Endothelial cell of umbilical vein (primary cell): ENCODE measurements around the gene DRD4. TPM values are rescaled to one million over a fixed set of nuclear protein-coding genes. Genes with fewer than 3 reads are reported as not detected.

Experiments
- BruUV-seq: library from RNA; stranded (reverse); fragments of 400-500 nt; replicated peaks from 2 replicates; lab custom pipeline; 2021; lab: Mats Ljungman, UMichigan
- CTCF ChIA-PET: fragments of 300-600, 350-600 bp; sonication (Branson Sonifier 250); formaldehyde crosslinking; loops from one replicate; lab custom pipeline; 2021; ENCODE audit warnings: antibody characterized with exemption, inconsistent platforms; lab: Charles Lee
- POLR2A ChIA-PET: fragments of 300-600, 350-600 bp; sonication (Branson Sonifier 250); formaldehyde crosslinking; loops from one replicate; lab custom pipeline; 2021; ENCODE audit warnings: antibody characterized with exemption, inconsistent platforms; lab: Charles Lee
- DNase-seq: peaks from one replicate; pipeline ENCODE4 v3.0.0-alpha.2; 2011; ENCODE audit warnings: low read depth, low spot score
- FAIRE-seq: peaks from 2 replicates; lab custom pipeline; 2011; peaks lifted over from hg19 to GRCh38; lab: Jason Lieb, UNC
- H2AFZ ChIP-seq: 2 replicates; pipeline ENCODE4 v1.6.0; 2012; ENCODE audit warnings: low read depth, low read length, control low read depth, inconsistent platforms
- H3K27ac ChIP-seq: 2 replicates; pipeline ENCODE4 v1.5.1; 2011; ENCODE audit warnings: low read depth, mild to moderate bottlenecking, control low read depth, low read length, moderate library complexity; ENCODE audit not compliant: insufficient read depth
- H3K27me3 ChIP-seq, 2 experiments: 2 replicates each; pipeline versions ENCODE4 v1.6.0 to v1.6.1; 2011; ENCODE audit warnings: low read length in 2 of 2, mixed read lengths in 1 of 2; ENCODE audit not compliant: control insufficient read depth in 2 of 2, insufficient read depth in 2 of 2
- H3K36me3 ChIP-seq, 2 experiments: 2 replicates in 1 of 2; 3 replicates in 1 of 2; pipeline ENCODE4 v1.5.1; 2011; ENCODE audit warnings: low read length in 2 of 2, mild to moderate bottlenecking in 1 of 2, moderate library complexity in 1 of 2; ENCODE audit not compliant: control insufficient read depth in 2 of 2, insufficient read depth in 2 of 2; ENCODE audit errors: extremely low read depth in 1 of 2
- H3K4me1 ChIP-seq: 3 replicates; pipeline ENCODE4 v1.5.1; 2011; ENCODE audit warnings: mild to moderate bottlenecking, low read length; ENCODE audit not compliant: control insufficient read depth, insufficient read depth; ENCODE audit errors: extremely low read depth
- H3K4me2 ChIP-seq: 2 replicates; pipeline ENCODE4 v1.6.1; 2011; ENCODE audit warnings: low read length, control low read depth, mixed read lengths; ENCODE audit not compliant: insufficient read depth
- H3K4me3 ChIP-seq, 3 experiments: fragments of 200-600 bp in 1 of 3; sonication (generic), shearing (Covaris generic) in 1 of 3; replicated peaks in 1 of 3; 2 replicates each; pipeline ENCODE4 v1.5.1; 2011 to 2016; ENCODE audit warnings: control low read depth in 3 of 3, low read length in 3 of 3, mild to moderate bottlenecking in 2 of 3, inconsistent platforms in 1 of 3, low read depth in 1 of 3, moderate library complexity in 1 of 3; ENCODE audit not compliant: insufficient read depth in 1 of 3
- H3K79me2 ChIP-seq: 2 replicates; pipeline ENCODE4 v1.6.0; 2012; ENCODE audit warnings: low read length, inconsistent platforms; ENCODE audit not compliant: control insufficient read depth, insufficient read depth
- H3K9ac ChIP-seq: replicated peaks from 2 replicates; pipeline ENCODE3; 2011; ENCODE audit warnings: low read length, control low read depth; ENCODE audit not compliant: insufficient read depth; ENCODE audit errors: extremely low read depth
- H3K9me1 ChIP-seq: replicated peaks from 3 replicates; pipeline ENCODE4 v1.6.0; 2011; ENCODE audit warnings: mild to moderate bottlenecking, low read length; ENCODE audit not compliant: control insufficient read depth, insufficient read depth; ENCODE audit errors: extremely low read depth
- H3K9me3 ChIP-seq: replicated peaks from 2 replicates; pipeline ENCODE4 v1.5.1; 2012; ENCODE audit warnings: low read length, inconsistent platforms; ENCODE audit not compliant: control insufficient read depth, insufficient read depth
- H4K20me1 ChIP-seq: replicated peaks from 2 replicates; pipeline ENCODE3; 2011; ENCODE audit warnings: mild to moderate bottlenecking, low read length; ENCODE audit not compliant: control insufficient read depth, insufficient read depth; ENCODE audit errors: extremely low read depth
- EZH2 ChIP-seq: IDR thresholded peaks from 2 replicates; pipeline ENCODE4 v1.6.1; 2012; ENCODE audit warnings: borderline replicate concordance, low read depth, mild to moderate bottlenecking, moderate library complexity, low read length, inconsistent platforms; ENCODE audit not compliant: severe bottlenecking
- GATA2 ChIP-seq: IDR thresholded peaks from 2 replicates; pipeline ENCODE4 v1.7.0; 2011; ENCODE audit warnings: low read depth, mild to moderate bottlenecking, moderate library complexity, mixed read lengths, low read length; ENCODE audit not compliant: insufficient read length, insufficient read depth
- MAX ChIP-seq: IDR thresholded peaks from 2 replicates; pipeline ENCODE4 v1.6.1; 2011; ENCODE audit not compliant: insufficient read depth, insufficient read length
- MYC ChIP-seq: IDR thresholded peaks from one replicate; pipeline ENCODE4 v1.6.1; 2011; ENCODE audit warnings: mild to moderate bottlenecking, low read depth, low read length
- POLR2A ChIP-seq: IDR thresholded peaks from 2 replicates; pipeline ENCODE4 v1.6.1; 2012; ENCODE audit warnings: low read depth, mild to moderate bottlenecking, control low read depth, low read length
- dilution Hi-C: fragments of 300-500 bp; cut with MboI; formaldehyde crosslinking; loops from one replicate; pipeline ENCODE4 v1.15.0; 2019; ENCODE audit warnings: low sequenced_read_pairs; ENCODE audit not compliant: extremely low pct_ligation_motif_present
- intact Hi-C: fragments of 100-400 bp; cut with micrococcal nuclease; formaldehyde crosslinking; loops from one replicate; pipeline ENCODE4 v1.10.0; 2022
- polyA plus RNA-seq, 4 experiments: library from polyadenylated mRNA; depleted of rRNA in 3 of 4; stranded (reverse) in 3 of 4; unstranded in 1 of 4; fragments of >200 nt; gene quantifications; 2 replicates each; pipeline versions ENCODE4 v1.2.1 to v1.2.3, GENCODE V29; 2011 to 2012; ENCODE audit warnings: missing spikeins in 1 of 4
- total RNA-seq: library from RNA; stranded (reverse); gene quantifications from 2 replicates; pipeline ENCODE4 v1.2.3, GENCODE V29; 2021
- TF ChIP-seq, protein P1 (sequence below), 2 donors: IDR thresholded peaks; 1 replicate in 1 of 2; 2 replicates in 1 of 2; pipeline ENCODE4 v1.5.1; 2011; ENCODE audit warnings: low read length in 2 of 2, mild to moderate bottlenecking in 2 of 2, moderate library complexity in 2 of 2, control low read depth in 1 of 2, inconsistent platforms in 1 of 2, low read depth in 1 of 2; ENCODE audit not compliant: insufficient read depth in 1 of 2; ENCODE audit errors: extremely low read depth in 1 of 2

DRD4 gene
- total and polyA plus RNA-seq, 2 donors (not counting 3 experiments of a cell fraction or from before 2014, with no cell fraction given) = 0.24 TPM; not detected in 1

GRCh38 chr11:620935-621814, 15.9 kb upstream of the DRD4 start:
- Histone ChIP-seq H3K4me2 (no peak overlapping the region), H2AFZ (no peak overlapping the region), H3K79me2 (no peaks in the 10 kb centered on the region), H3K27me3 (peaks cover 2 to 7% of the 10 kb centered on the region in 2 experiments), H3K9ac (no peak overlapping the region), H3K27ac (no peak overlapping the region), H3K36me3 (no peaks in the 10 kb centered on the region), H3K9me3 (no peaks in the 10 kb centered on the region), H3K4me3 (no peak overlapping the region), H3K4me1 (no peaks in the 10 kb centered on the region), H4K20me1 (no peaks in the 10 kb centered on the region), H3K9me1 (no peaks in the 10 kb centered on the region)
- dilution Hi-C loops = no loop called here
- FAIRE-seq (no peak), DNase-seq (no peak)
- BruUV-seq = no TSS peak
- TF ChIP-seq EZH2 = no peak
- no peak for TF ChIP-seq MAX
- TF ChIP-seq, protein P1, sequence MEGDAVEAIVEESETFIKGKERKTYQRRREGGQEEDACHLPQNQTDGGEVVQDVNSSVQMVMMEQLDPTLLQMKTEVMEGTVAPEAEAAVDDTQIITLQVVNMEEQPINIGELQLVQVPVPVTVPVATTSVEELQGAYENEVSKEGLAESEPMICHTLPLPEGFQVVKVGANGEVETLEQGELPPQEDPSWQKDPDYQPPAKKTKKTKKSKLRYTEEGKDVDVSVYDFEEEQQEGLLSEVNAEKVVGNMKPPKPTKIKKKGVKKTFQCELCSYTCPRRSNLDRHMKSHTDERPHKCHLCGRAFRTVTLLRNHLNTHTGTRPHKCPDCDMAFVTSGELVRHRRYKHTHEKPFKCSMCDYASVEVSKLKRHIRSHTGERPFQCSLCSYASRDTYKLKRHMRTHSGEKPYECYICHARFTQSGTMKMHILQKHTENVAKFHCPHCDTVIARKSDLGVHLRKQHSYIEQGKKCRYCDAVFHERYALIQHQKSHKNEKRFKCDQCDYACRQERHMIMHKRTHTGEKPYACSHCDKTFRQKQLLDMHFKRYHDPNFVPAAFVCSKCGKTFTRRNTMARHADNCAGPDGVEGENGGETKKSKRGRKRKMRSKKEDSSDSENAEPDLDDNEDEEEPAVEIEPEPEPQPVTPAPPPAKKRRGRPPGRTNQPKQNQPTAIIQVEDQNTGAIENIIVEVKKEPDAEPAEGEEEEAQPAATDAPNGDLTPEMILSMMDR (IDR thresholded peaks at IDR 0.05; ENCODE audit: extremely low read depth in 1 of 2, insufficient read depth in 1 of 2, low read depth in 1 of 2, low read length in 2 of 2) = no peak
- no peak for TF ChIP-seq MYC
- no peak for TF ChIP-seq POLR2A
- no peak for TF ChIP-seq GATA2
- intact Hi-C loops = no loop called here
- ChIA-PET CTCF (no interaction called here), POLR2A (no interaction called here)
